Stimulated activated CD8-positive, alpha-beta memory T cell treated with anti-CD3 and anti-CD28 coated beads, Interleukin-15, amount 100 ng/mL, for 4 hours (primary cell): Measurements from ENCODE around the gene CNTD1.

ENCODE experiments used
- DNase-seq, 2 donors: peaks; one replicate each; pipeline ENCODE4 v3.0.0-alpha.2; 2020; ENCODE audit warnings: low read depth in 2 of 2

The CNTD1 gene

GRCh38 chr17:42806249-42806648 lies 7.6 kb downstream of the CNTD1 start:
- DNase-seq: no peak

- DNase-seq: no peak
Measured at GRCh38 chr17:42809250-42809649, 10.6 kb downstream of the CNTD1 start.

GRCh38 chr17:42814633-42815399 lies 16.2 kb downstream of the CNTD1 start:
- DNase-seq: no peak

GRCh38 chr17:42817866-42818265 lies 19.2 kb downstream of the CNTD1 start:
- DNase-seq: no peak

- DNase-seq: no peak
Measured at GRCh38 chr17:42818379-42818778, 19.7 kb downstream of the CNTD1 start.

GRCh38 chr17:42819939-42820535 lies 21.4 kb downstream of the CNTD1 start:
- peak; percentile 17 to 42 for DNase-seq

- no peak for DNase-seq
Measured at GRCh38 chr17:42821176-42821575, 22.5 kb downstream of the CNTD1 start.

- no peak for DNase-seq
Measured at GRCh38 chr17:42827472-42827871, 28.8 kb downstream of the CNTD1 start.

- no peak for DNase-seq
Measured at GRCh38 chr17:42830971-42831370, 32.3 kb downstream of the CNTD1 start.

- no peak for DNase-seq
Measured at GRCh38 chr17:42832213-42832933, 33.7 kb downstream of the CNTD1 start.

- peak; percentile 83 to 84 for DNase-seq
Measured at GRCh38 chr17:42832934-42833766, 34.5 kb downstream of the CNTD1 start, which contains the start of gene PSME3. TSS of gene PSME3 (plus strand) at chr17:42833397. CDS start at chr17:42833632, 235 bp downstream.

GRCh38 chr17:42833767-42834422 lies 35.2 kb downstream of the CNTD1 start:
- DNase-seq: no peak

GRCh38 chr17:42835732-42836131 lies 37.1 kb downstream of the CNTD1 start:
- no peak for DNase-seq

- no peak for DNase-seq
Measured at GRCh38 chr17:42841975-42842685, 43.5 kb downstream of the CNTD1 start.

GRCh38 chr17:42843358-42843934 lies 44.8 kb downstream of the CNTD1 start:
- DNase-seq: no peak

- DNase-seq: no peak
Measured at GRCh38 chr17:42844271-42844670, 45.6 kb downstream of the CNTD1 start, which contains the start of gene AOC2. TSS of gene AOC2 (plus strand) at chr17:42844580. CDS start at chr17:42844627, 47 bp downstream.

GRCh38 chr17:42844761-42845555 lies 46.3 kb downstream of the CNTD1 start:
- DNase-seq: no peak

GRCh38 chr17:42845556-42845917 lies 46.9 kb downstream of the CNTD1 start:
- DNase-seq: no peak

GRCh38 chr17:42845918-42846593 lies 47.4 kb downstream of the CNTD1 start:
- no peak for DNase-seq
